Gastroesophageal sphincter (tissue), 4 donors: Measurements from ENCODE around the gene LCNL1. TPM values are rescaled to one million over a fixed set of nuclear protein-coding genes. Genes with fewer than 3 reads are reported as not detected.

ENCODE experiments used
- ATAC-seq: fragments of 150-250 bp; one replicate; pipeline ENCODE4 v1.9.1; 2016; ENCODE audit warnings: mild to moderate bottlenecking, moderate library complexity
- H3K27ac ChIP-seq, 4 donors: fragments of 200-600 bp; sonication (generic) in 3 of 4; 1 replicate in 3 of 4; 2 replicates in 1 of 4; pipeline ENCODE4 v1.5.1; 2016 to 2019
- H3K27me3 ChIP-seq: fragments of 200-600 bp; sonication (generic); one replicate; pipeline ENCODE4 v1.5.1; 2019
- H3K36me3 ChIP-seq, 2 donors: fragments of 200-600 bp; sonication (generic); one replicate each; pipeline ENCODE4 v1.5.1; 2019; ENCODE audit warnings: control low read depth in 1 of 2
- H3K4me1 ChIP-seq, 3 donors: fragments of 200-600 bp; sonication (generic); 1 replicate in 2 of 3; 2 replicates in 1 of 3; pipeline ENCODE4 v1.5.1; 2016 to 2019; ENCODE audit warnings: control low read depth in 2 of 3
- H3K4me3 ChIP-seq, 2 donors: fragments of 200-600 bp; sonication (generic); one replicate each; pipeline ENCODE4 v1.5.1; 2019; ENCODE audit warnings: mild to moderate bottlenecking in 1 of 2, moderate library complexity in 1 of 2
- H3K9me3 ChIP-seq, 3 donors: fragments of 200-600 bp; sonication (generic); one replicate each; pipeline ENCODE4 v1.5.1; 2017 to 2019; ENCODE audit warnings: control low read depth in 2 of 3
- CTCF ChIP-seq, 4 experiments: fragments of 200-600 bp in 2 of 4; fragments of 450-650 bp in 2 of 4; sonication (generic) in 1 of 4; IDR thresholded peaks; one replicate each; pipeline ENCODE4 v1.5.1; 2017 to 2019; ENCODE audit warnings: antibody characterized with exemption in 4 of 4, mild to moderate bottlenecking in 2 of 4, moderate library complexity in 2 of 4
- EP300 ChIP-seq: sonication (generic); formaldehyde crosslinking; IDR thresholded peaks from one replicate; pipeline ENCODE4 v1.6.1; 2017; ENCODE audit warnings: antibody characterized with exemption, mild to moderate bottlenecking
- POLR2A ChIP-seq, 2 donors: fragments of 450-650 bp; IDR thresholded peaks; one replicate each; pipeline ENCODE4 v1.6.1; 2017; ENCODE audit warnings: antibody characterized with exemption in 2 of 2, mild to moderate bottlenecking in 2 of 2, moderate library complexity in 1 of 2
- POLR2AphosphoS5 ChIP-seq: sonication (generic); formaldehyde crosslinking; IDR thresholded peaks from one replicate; pipeline ENCODE4 v1.6.1; 2017; ENCODE audit warnings: antibody characterized with exemption
- WGBS, 2 donors: methylation state at CpG; one replicate each; pipeline ENCODE4 v1.1.5; 2018; ENCODE audit warnings: low coverage in 1 of 2; 5-methylcytosine and 5-hydroxymethylcytosine counted together
- total RNA-seq, 4 donors: library from RNA; depleted of rRNA; stranded (reverse); fragments of >200 nt; gene quantifications; one replicate each; pipeline ENCODE4 v1.1.0, GENCODE V29; 2016

Gene LCNL1
- total RNA-seq, 4 donors from 2014 or later = 0.40 TPM; not detected in 2

GRCh38 chr9:136978073-136978864 lies 4.5 kb upstream of the LCNL1 start:
- Histone ChIP-seq H3K27ac (peak overlapping the region in 2 of 4 donors; percentile 54 to 61), H3K4me1 (peaks cover 0 to 40% (median 7%) of the 10 kb centered on the region in 3 donors)
- ATAC-seq = peak; percentile 37

GRCh38 chr9:136978865-136979544 lies 3.8 kb upstream of the LCNL1 start:
- TF ChIP-seq EP300 = no peak
- TF ChIP-seq POLR2AphosphoS5 = no peak
- TF ChIP-seq CTCF (IDR thresholded peaks at IDR 0.05) = no peak
- no peak for TF ChIP-seq POLR2A (IDR thresholded peaks at IDR 0.05)
- H3K4me3 ChIP-seq = no peak overlapping the region
- no peak overlapping the region for H3K27ac ChIP-seq
- no peaks in the 10 kb centered on the region for H3K9me3 ChIP-seq
- no peak for ATAC-seq
- no peaks in the 10 kb centered on the region for H3K36me3 ChIP-seq
- H3K4me1 ChIP-seq = peaks cover 0 to 40% (median 7%) of the 10 kb centered on the region in 3 donors
- H3K27me3 ChIP-seq = peaks cover 50% of the 10 kb centered on the region
- 100% methylated on average over 1 of the region's 41 CpGs; no CpG with 5 or more reads in 1 of the 2 donors for WGBS, 2 donors

More at GRCh38 chr9:136978073-136978864, 4.5 kb upstream of the LCNL1 start:
- no peaks in the 10 kb centered on the region for H3K9me3 ChIP-seq
- H3K27me3 ChIP-seq = peaks cover 43% of the 10 kb centered on the region
- peak overlapping the region; percentile 27 to 57 for H3K4me3 ChIP-seq
- TF ChIP-seq CTCF (IDR thresholded peaks at IDR 0.05) = no peak
- no peak for TF ChIP-seq EP300
- TF ChIP-seq POLR2AphosphoS5 = no peak
- no peak for TF ChIP-seq POLR2A (IDR thresholded peaks at IDR 0.05)
- H3K36me3 ChIP-seq = no peaks in the 10 kb centered on the region
- WGBS, 2 donors = no CpG with 5 or more reads among the region's 78 CpGs

GRCh38 chr9:136979769-136980587 lies 2.8 kb upstream of the LCNL1 start:
- Histone ChIP-seq H3K27me3 (peaks cover 60% of the 10 kb centered on the region), H3K4me3 (no peak overlapping the region), H3K27ac (no peak overlapping the region), H3K4me1 (peaks cover 0 to 44% (median 7%) of the 10 kb centered on the region in 3 donors), H3K36me3 (no peaks in the 10 kb centered on the region), H3K9me3 (no peaks in the 10 kb centered on the region)
- 40% methylated on average over 1 of the region's 26 CpGs; no CpG with 5 or more reads in 1 of the 2 donors for WGBS, 2 donors
- ATAC-seq = no peak
- TF ChIP-seq CTCF (IDR thresholded peaks at IDR 0.05) = no peak
- TF ChIP-seq EP300 = no peak
- TF ChIP-seq POLR2AphosphoS5 = no peak
- TF ChIP-seq POLR2A (IDR thresholded peaks at IDR 0.05) = no peak

- no peak for TF ChIP-seq EP300
- no peak for TF ChIP-seq CTCF (IDR thresholded peaks at IDR 0.05)
- no peak for TF ChIP-seq POLR2AphosphoS5
- no peak for TF ChIP-seq POLR2A (IDR thresholded peaks at IDR 0.05)
- 78 to 84% methylated on average over 8 to 9 of the region's 16 CpGs for WGBS, 2 donors
- no peaks in the 10 kb centered on the region for H3K36me3 ChIP-seq
- H3K27ac ChIP-seq = peak overlapping the region in 3 of 4 donors; percentile 17 to 45 (median 38)
- no peak overlapping the region for H3K4me3 ChIP-seq
- peaks cover 0 to 44% (median 7%) of the 10 kb centered on the region in 3 donors for H3K4me1 ChIP-seq
- ATAC-seq = no peak
- peaks cover 69% of the 10 kb centered on the region for H3K27me3 ChIP-seq
- no peaks in the 10 kb centered on the region for H3K9me3 ChIP-seq
Measured at GRCh38 chr9:136980669-136981478, 1.9 kb upstream of the LCNL1 start.
